ENCODE data around the gene GLRX5. TPM values are rescaled to one million over a fixed set of nuclear protein-coding genes. Genes with fewer than 3 reads are reported as not detected.
"Not testable (repeated sequence)": the region's sequence is repeated elsewhere in the genome, so short reads cannot be mapped to it uniquely, and the experiment has no call there.

Gene GLRX5
- total RNA-seq, 3 donors from 2014 or later: 43.9 to 45.8 (median 45.4) TPM

DNA sequence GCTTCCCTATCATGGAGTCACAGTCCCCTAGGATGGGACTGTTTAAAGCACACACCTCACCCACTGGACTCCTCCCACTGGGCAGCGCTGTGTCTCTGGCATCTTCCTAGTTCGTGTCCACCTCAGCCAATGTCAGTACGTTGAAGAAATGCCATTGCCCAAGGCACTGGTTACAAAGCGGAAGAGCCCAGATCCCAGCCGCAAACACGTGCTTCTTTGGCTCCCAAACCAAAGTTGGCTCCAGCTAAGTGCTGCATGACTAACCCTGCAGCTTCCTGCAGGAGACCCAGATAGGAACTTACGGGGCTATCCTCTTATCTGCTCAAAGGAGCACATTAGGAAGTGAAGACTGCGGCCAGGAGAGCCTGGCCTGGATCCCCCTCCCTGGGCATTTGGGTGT lies 27.7 kb upstream of the GLRX5 start:
- peak in 1 of 3 donors; percentile 50 for DNase-seq
- no peak overlapping the region for H3K4me3 ChIP-seq
- H3K4me1 ChIP-seq (ENCODE audit: low read depth): peaks cover 6% of the 10 kb centered on the region
- H3K36me3 ChIP-seq (ENCODE audit: low read depth): no peaks in the 10 kb centered on the region
- intact Hi-C loops (cut with DNase I, micrococcal nuclease): no loop called here
- TF ChIP-seq, protein P1, sequence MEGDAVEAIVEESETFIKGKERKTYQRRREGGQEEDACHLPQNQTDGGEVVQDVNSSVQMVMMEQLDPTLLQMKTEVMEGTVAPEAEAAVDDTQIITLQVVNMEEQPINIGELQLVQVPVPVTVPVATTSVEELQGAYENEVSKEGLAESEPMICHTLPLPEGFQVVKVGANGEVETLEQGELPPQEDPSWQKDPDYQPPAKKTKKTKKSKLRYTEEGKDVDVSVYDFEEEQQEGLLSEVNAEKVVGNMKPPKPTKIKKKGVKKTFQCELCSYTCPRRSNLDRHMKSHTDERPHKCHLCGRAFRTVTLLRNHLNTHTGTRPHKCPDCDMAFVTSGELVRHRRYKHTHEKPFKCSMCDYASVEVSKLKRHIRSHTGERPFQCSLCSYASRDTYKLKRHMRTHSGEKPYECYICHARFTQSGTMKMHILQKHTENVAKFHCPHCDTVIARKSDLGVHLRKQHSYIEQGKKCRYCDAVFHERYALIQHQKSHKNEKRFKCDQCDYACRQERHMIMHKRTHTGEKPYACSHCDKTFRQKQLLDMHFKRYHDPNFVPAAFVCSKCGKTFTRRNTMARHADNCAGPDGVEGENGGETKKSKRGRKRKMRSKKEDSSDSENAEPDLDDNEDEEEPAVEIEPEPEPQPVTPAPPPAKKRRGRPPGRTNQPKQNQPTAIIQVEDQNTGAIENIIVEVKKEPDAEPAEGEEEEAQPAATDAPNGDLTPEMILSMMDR (IDR thresholded peaks at IDR 0.05): no peak
- peak; percentile 55 for ATAC-seq
- no peaks in the 10 kb centered on the region for H3K9me3 ChIP-seq

DNA sequence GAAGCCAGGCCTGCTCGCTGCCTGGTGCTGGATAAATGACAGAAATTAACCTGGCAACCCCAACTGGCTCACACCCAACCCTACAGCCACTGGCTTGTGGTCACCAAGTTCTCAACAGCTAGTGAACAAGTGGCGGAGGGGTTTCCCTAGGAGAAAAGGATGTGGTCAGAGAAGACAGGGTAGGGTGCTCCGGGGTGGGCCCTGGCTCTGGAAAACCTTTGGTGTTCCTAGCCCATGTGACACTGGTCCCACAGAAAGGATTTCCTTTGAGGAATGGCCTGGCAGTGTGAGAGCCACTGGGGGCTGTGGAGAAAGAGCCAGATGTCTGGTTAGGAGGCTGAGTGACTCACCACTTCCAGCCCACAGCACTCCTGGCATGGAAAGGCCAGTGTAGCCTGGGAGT lies 27.1 kb upstream of the GLRX5 start:
- no peak overlapping the region for H3K4me3 ChIP-seq
- peaks cover 6% of the 10 kb centered on the region for H3K4me1 ChIP-seq (ENCODE audit: low read depth)
- TF ChIP-seq, protein P1 (IDR thresholded peaks at IDR 0.05): no peak
- ATAC-seq (peak; percentile 35), DNase-seq (no peak)
- no peaks in the 10 kb centered on the region for H3K36me3 ChIP-seq (ENCODE audit: low read depth)
- no peaks in the 10 kb centered on the region for H3K9me3 ChIP-seq
- intact Hi-C loops (cut with DNase I, micrococcal nuclease): no loop called here

DNA sequence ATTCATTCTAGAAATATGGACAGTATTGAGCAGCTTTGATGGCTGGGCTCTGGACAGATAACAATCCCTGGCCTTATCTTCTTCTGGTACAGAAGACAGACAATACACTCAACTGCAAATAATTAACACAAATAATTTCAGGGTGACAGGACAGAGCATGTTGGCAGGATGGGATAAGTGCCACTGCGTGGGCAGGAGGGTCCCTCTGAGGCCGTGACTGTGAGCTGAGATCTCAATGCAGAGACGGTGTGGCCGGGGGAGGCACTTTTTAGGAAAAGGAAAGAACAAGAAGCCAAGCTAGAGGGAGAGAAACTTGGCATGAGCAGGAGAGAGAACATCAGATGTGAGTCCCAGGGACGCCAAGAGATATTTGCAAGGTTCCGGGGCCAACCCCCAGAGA lies 26.5 kb upstream of the GLRX5 start:
- TF ChIP-seq, protein P1 (IDR thresholded peaks at IDR 0.05): no peak
- no peak for DNase-seq
- Histone ChIP-seq H3K36me3 (ENCODE audit: low read depth) (no peaks in the 10 kb centered on the region), H3K4me3 (no peak overlapping the region), H3K9me3 (no peaks in the 10 kb centered on the region), H3K4me1 (ENCODE audit: low read depth) (peaks cover 3% of the 10 kb centered on the region)
- no peak for ATAC-seq
- intact Hi-C loops (cut with DNase I, micrococcal nuclease): no loop called here

DNA sequence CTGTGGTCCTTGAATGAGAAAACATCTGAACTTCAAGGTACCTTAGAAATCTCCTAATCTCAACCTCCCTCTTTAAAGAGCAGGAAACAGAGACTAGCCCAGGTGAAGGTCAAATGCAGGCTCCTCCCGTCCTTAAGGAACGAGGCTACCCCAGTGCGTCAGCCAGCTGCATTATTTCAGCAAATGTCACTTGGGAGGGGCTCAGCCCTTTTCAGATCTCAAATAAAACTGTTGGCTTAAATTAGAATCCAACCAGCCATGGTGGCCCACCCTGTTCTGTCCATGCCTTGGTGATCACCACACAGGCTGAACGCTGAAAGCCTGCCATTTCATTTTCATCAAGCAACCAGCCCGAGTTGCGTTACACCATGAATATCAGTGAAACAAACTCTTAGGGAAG lies 25.4 kb upstream of the GLRX5 start:
- peaks cover 3% of the 10 kb centered on the region for H3K4me1 ChIP-seq (ENCODE audit: low read depth)
- DNase-seq (no peak), ATAC-seq (no peak)
- TF ChIP-seq, protein P1 (IDR thresholded peaks at IDR 0.05): no peak
- intact Hi-C loops (cut with DNase I, micrococcal nuclease): no loop called here
- H3K36me3 ChIP-seq (ENCODE audit: low read depth): no peaks in the 10 kb centered on the region
- no peak overlapping the region for H3K4me3 ChIP-seq
- H3K9me3 ChIP-seq: no peaks in the 10 kb centered on the region

DNA sequence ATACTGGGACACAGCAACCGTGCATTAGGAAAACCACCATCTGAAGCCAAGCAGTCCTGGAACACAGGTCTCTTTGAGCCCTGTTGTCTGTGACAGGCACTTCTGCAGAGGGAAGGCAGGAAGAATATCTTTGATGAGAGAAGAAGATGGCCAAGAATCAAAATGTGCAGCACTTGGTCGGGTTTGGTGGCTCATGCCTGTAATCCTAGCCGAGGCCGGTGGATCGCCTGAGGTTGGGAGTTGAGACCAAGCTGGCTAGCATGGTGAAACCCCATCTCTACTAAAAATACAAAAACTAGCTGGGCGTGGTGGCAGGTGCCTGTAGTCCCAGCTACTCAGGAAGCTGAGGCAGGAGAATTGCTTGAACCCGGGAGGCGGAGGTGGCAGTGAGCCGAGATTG lies 24.5 kb upstream of the GLRX5 start:
- ATAC-seq; H3K9me3 ChIP-seq; DNase-seq; H3K4me1 ChIP-seq (ENCODE audit: low read depth); H3K4me3 ChIP-seq; intact Hi-C loops (cut with DNase I, micrococcal nuclease); H3K36me3 ChIP-seq (ENCODE audit: low read depth): not testable (repeated sequence)

DNA sequence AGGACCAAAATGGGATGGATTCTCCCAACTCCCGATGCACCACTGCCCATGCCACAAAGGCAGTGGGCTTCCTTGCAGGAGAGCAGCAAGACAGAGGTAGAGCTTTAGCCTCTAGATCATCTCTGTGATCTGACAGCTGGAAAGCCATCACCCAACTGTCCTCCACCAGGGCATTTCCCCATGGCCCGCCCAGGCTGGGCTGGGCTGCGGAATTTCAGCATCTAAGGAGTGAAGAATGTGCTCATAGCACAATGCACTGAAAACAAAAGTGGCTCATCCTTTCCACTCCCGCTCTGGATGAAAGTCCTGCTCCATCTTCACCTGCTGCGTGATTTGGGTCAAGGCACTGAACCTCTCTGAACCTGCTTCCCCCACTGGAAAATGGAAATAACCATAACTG lies 24.0 kb upstream of the GLRX5 start:
- no peak for ATAC-seq
- DNase-seq: no peak
- H3K4me1 ChIP-seq (ENCODE audit: low read depth): peaks cover 10% of the 10 kb centered on the region

More for the DNA sequence above, 24.0 kb upstream of the GLRX5 start:
- no peaks in the 10 kb centered on the region for H3K36me3 ChIP-seq (ENCODE audit: low read depth)
- H3K4me3 ChIP-seq: no peak overlapping the region
- intact Hi-C loops (cut with DNase I, micrococcal nuclease): no loop called here
- no peaks in the 10 kb centered on the region for H3K9me3 ChIP-seq
- TF ChIP-seq, protein P1 (IDR thresholded peaks at IDR 0.05): no peak
